Activated CD8-positive, alpha-beta memory T cell treated with anti-CD3 and anti-CD28 coated beads, Interleukin-2, amount 50 U/mL, for 1 hour (primary cell): ENCODE measurements around the gene PAM16.
"Not testable (repeated sequence)": the region's sequence is repeated elsewhere in the genome, so short reads cannot be mapped to it uniquely, and the experiment has no call there.

ENCODE experiments used
- DNase-seq: peaks from one replicate; pipeline ENCODE4 v3.0.0-alpha.2; 2020; ENCODE audit errors: extremely low read depth

PAM16 gene

DNA sequence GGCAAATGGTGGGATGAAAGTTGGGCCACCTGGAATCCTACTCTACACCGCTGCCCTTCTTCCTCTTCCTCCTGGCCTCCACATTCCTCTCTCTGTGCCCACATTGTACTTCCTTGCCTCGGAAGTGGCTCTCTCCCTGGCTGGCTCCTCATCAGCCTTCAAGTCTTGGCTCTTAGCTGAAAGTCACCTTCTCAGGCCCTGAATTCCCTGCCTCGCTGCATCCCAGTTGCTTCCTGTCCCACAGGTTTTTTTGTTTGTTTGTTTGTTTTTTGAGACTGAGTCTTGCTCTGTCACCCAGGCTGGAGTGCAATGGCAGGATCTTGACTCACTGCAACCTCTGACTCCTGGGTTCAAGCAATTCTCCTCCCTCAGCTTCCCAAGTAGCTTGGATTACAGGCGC is 2.6 kb upstream of the PAM16 start:
- DNase-seq, result no peak

DNA sequence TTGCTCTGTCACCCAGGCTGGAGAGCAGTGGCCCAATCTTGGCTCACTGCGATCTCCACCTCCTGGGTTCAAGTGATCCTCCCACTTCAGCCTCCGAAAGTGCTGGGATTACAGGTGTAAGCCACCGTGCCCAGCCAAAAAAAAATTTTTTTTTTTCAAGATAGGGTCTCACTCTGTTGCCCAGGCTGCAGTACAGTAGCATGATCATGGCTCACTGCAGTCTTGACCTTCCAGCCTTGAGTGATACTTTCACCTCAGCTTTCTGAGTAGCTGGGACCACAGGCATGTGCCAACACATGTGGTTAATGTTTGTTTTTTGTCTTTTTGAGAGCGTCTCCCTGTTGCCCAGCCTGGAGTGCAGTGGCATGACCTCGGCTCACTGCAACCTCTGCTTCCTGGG is 1.7 kb upstream of the PAM16 start:
- no peak for DNase-seq

DNA sequence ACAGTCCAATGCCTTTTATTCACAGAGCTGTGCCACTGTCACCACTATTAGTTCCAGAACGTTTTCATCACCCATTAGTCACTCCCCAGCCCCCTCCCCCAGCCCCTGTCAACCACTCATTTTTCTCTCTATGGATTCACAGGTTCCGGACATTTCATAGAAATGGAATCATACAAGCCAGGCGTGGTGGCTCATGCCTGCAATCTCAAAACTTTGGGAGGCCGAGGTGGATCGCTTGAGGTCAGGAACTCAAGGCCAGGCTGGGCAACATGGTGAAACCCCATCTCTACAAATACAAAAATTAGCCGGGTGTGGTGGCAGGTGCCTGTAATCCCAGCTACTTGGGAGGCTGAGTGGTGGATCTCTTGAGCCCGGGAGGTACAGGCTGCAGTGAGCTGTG is 759 bp upstream of the PAM16 start:
- no peak for DNase-seq

DNA sequence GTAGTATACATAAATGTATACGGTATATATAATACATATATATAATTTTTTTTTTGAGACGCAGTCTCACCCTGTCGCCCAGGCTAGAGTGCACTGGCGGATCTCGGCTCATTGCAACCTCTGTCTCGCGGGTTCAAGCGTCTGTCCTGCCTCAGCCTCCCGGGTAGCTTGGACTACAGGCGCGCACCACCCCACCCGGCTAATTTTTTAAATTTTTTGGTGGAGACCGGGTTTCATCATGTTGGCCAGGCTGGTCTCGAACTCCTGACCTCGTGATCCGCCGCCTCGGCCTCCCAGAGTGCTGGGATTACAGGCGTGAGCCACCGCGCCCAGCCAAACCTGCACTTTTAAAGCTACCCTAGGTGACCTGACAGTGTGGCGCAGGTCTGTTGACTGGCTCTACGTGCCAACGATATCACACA is 745 bp downstream of the PAM16 start:
- DNase-seq, result no peak

DNA sequence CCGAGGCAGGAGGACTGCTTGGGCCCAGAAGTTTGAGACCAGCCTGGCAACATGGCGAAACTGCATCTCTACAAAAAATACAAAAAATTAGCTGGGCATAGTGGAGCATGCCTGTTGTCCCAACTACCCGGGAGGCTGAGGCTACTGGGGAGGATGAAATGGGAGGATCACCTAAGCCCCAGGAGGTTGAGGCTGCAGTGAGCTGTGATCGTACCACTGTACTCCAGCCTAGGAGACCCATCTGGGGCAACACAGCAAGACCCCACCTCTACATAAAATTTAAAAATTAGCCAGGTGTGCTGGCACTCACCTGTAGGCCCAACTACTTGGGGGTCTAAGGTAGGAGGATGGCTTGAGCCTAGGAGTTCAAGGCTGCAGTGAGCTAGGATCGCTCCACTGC is 1.8 kb downstream of the PAM16 start:
- DNase-seq, result no peak

DNA sequence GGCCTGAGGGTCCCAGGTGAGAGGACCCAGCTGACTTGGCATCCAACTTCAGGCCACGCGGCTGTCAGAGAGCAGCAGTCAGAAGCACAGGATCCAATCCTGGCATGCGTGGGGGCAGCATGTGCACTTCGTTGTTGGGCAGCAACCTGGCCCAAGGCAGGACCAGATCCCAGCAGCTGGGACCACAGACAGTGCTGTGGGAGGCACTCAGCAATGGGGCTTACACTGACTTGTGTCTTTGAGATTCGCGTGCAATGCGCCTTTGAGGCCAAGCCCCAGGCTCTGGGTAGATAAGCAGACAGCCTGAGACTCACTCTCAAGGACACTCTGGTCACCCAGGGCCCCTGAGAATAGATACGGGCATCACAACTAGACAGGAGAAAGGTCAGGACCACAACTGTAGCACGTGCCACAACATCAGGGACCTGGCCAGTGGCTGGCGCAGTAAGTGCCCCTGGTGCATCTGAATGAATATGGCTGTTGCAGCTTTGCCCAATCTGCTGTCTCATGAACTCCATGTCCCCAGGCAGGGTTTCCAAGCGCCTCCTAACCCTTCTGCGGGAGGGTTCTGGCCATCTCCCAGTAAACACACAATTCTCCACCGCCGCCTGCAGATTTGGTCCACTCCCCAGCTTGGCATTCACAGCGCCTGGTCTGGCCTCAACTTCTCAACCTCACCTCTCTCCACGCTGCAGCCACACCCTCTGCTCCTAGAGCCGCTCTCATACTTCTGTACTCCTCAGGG is 3.2 kb downstream of the PAM16 start:
- DNase-seq, result no peak

DNA sequence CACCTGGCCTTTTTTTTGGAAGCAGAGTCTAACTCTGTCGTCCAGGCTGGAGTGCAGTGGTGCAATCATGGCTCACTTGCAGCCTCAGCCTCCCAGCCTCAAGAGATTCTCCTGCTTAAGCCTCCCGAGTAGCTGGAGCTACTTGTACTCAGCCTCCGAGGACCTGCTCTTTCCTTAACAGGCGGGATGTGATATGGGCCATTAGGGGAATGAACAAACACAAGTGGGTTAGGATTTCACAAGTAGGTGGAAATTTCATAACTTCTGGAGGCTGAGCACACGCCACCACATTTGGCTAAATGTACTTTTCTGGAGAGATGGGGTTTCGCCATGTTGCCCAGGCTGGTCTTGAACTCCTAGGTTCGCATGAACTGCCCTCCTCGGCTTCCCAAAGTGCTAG is 4.1 kb downstream of the PAM16 start:
- DNase-seq, result no peak

DNA sequence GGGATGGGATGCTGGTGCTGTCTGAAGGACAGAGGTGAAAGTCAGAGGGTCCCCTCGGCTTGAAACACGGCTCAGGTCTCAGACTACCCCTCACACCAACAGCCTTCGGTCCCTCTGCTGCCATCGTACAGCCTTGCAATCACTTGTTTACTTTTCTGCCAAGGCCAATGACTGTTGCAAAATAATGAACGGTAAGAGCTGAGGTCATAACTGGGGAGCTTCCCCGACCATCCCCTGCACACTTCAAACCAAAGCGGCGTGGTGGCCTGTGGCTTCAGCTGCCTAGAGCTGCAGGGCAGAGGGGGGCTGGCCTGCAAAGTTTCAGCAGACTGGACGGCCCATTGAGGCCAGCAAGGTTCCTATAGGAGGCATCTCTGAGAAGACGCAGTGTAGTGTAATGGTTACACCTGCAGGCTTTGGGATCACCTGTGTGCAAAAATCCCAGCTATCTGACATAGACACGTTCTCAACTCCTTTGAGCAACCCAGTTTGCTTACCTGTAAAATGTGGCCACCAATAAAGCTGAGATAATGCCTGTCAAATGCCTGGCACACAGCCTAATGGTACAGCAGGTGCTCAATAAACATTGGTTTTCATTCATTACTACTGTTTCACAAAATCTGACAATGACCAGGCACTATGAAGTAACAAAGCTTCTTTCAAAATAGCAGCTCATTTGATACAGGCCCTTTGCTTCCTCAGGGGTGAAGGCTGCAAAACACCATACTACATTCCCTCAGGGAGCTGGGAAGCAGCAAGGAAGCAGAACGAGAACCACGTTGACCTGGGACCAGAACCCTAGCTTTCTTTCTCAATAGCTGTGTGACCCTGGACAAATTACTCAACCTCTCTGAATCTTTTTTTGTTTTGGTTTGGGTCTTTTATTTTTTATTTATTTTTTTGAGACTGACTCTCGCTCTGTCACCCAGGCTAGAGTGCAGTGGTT is 5.0 kb downstream of the PAM16 start:
- no peak for DNase-seq

DNA sequence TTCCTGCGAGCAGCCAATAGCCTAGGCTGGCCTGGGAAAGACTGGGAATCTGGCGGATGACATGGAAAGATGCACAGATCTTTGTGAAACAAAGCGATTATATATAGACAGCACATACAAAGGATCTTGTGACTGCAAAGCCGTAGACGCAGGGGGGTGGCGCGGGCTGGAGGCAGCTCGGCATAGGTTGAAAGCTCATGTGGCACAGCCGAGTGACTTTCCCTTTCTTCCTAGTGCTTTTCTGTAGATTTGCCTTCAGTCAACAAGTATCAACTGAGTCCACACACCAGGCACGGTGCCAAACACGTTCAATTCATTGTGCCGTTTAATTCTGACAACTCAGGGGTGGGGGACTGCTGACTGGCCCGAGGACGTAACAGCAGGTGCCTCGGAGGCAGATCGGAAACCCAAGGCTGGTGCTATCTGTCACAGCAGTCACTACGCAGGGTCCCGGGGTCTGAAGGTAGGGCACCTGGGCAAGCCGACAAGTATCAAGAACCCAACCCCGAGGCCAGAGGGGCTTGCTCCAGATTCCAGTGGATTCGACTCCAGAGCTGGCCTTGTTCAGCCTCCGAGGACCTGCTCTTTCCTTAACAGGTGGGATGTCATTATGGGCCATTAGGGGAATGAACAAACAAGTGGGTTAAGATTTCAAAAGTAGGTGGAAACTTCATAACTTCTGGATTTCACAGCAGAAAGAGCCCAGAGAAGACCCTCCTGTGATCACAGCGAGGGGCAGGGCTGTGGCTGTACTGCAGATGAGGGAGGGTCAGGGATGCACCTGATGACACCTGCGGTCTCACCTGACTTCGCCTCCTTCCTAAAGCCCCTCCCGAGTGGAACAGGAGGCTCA is 5.9 kb downstream of the PAM16 start:
- no peak for DNase-seq

DNA sequence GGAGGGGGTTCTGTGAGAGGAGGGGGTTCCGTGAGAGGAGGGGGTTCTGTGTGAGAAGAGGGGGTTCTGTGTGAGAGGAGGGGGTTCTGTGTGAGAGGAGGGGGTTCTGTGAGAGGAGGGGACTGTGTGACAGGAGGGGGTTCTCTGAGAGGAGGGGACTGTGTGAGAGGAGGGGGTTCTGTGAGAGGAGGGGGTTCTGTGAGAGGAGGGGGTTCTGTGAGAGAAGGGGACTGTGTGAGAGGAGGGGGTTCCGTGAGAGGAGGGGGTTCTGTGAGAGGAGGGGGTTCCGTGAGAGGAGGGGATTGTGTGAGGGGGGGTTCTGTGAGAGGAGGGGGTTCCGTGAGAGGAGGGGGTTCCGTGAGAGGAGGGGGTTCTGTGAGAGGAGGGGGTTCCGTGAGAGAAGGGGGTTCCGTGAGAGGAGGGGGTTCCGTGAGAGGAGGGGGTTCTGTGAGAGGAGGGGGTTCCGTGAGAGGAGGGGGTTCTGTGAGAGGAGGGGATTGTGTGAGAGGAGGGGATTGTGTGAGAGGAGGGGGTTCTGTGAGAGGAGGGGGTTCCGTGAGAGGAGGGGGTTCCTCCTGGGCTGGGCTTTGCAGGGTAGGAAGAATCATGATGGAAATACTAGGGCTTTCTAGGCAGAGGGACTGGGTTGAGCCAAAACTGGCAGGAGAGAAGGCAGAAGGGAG is 6.7 kb downstream of the PAM16 start:
- DNase-seq, result not testable (repeated sequence)

DNA sequence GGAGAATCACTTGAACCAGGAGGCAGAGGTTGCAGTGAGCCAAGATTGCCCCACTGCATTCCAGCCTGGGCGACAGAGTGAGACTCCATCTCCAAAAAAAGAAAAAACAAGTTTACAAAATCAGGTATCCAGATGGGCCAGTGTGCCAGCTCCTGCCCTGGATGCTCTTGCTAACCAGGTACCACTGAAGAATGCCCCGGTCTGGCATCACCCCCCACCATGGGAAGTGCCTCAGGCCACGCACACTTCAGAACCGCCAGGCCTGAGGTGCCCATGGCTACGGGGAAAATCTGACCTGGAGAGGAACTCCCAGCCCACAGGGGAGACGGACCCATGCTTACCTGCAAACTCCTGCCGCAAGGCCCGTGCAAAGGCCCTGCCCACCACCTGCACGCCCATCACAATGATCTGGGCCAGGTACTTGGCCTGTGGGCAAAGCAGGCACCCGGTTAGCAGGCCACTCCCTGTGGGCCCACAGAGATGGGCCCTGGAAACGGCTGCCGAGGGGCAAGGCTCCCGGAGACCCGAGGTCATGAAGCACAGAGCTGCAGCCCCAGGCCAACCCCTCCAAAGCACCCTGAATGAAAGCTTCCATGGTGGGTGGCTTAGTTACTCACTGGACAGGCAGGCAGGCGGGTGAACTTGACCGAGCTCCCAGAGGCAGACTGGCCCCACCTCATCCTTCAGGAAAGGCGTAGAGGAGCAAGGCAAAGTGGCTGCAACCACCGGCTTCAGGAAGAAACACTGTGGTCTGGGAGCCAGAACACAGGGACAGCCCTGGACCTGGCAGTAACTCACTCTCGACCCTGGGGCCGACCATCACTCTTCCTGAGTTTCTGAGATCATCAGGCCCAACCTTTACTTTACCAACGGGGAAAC is 8.0 kb downstream of the PAM16 start:
- no peak for DNase-seq

DNA sequence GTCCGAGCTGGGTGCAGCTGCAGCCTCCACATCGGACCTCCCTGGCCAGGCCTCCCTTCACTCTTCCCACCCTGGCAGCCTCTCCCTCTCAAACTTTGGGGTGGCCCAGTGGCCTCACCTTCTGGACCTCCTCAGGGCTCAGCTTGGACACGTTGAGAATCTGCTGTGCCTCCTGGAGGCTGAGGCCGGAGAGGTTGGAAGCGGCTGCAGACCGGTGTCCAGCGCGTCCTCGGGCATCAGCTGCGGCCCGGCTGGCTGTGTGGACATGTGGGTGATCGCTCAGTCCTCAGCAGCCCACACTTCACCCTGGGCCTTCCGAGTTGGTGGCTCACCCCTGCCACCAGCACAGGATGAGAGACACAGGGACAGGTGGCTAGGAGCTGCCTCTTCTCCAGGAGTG is 9.9 kb downstream of the PAM16 start:
- no peak for DNase-seq

DNA sequence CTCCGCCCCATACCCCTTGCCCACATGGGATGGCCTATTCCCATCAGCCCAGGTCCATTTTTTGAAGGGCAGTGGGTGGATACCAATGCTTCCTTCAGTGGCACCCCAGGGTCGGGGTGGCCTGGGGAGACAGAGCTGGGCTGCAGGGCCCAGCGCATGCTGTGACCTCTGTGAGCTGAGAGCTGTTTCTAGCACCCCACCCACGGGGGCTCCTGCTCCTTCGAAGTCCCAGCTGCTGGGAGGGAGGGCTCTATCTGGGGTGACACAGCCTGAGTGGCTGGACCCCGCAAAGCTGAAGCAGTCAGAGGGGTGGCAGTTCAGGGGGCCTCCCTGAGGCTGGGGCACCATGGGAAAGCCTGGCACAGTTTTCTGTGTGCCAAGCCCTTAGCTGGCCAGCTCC is 10.7 kb downstream of the PAM16 start:
- no peak for DNase-seq

DNA sequence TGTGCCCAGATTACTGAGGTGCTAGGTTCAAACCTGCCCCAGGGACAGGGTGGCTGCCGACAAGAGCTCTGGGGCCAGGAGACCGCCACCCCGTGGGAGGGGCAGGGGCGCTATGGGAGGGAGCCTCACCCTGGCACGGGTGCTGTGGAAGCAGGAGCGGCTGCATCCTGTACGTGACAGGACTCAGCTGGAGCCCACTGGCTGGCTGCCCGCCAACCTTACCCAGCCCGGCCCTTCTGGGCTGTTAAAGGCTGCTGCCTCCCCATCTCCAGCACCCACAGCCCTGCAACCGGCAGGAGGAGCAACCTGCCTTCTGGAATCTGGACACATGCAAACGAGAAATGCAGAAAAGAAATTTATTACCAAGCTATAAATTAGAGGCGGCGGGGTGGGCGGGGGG is 11.2 kb downstream of the PAM16 start:
- no peak for DNase-seq

DNA sequence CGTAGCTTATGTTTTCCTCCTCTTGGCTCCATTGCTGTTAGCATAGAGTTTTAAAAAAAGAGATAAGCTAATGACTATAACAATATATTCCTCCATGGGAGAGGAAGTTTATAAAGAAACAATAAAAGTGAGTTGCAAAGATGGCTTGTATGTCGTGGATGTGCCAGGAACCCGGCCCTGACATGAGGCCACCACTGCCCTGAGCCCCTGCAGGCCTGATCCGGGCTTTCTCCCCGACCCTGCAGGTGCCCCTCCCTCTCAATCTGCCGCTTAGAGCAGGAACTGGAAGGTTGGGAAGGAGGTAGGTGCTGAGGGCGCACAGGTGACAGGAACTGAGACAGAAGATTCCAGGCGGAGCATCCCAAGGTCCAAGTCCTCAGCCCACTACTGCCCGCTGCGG is 11.7 kb downstream of the PAM16 start:
- no peak for DNase-seq

DNA sequence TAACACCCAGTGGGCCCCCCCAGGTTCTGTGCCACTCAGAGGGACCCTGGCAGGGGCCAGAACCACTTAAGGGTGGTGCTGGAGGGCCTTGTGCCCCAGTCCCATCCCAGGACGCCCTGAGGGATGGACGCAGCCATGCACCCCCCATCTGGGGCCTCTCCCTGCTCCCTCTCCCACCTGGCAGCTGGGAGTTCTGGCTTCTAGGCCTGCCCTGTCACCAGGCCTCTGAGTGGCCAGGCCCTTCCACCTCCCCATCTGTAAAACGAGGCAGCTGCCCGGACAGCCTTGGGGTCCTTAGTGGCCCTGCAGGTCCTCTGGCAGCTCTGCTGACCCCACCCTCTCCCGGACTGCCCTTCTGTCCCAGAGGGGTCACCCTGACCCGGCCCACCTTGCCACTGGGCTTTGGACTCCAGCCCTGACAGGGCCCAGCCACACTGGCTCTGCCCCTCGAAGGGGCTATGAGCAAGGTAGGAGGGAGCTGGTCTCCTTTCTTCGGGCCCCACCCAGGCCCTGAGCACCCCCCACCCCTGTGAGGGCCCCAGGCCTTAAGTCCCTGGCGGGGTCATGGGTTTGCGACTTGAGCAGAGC is 12.3 kb downstream of the PAM16 start:
- DNase-seq, result no peak

DNA sequence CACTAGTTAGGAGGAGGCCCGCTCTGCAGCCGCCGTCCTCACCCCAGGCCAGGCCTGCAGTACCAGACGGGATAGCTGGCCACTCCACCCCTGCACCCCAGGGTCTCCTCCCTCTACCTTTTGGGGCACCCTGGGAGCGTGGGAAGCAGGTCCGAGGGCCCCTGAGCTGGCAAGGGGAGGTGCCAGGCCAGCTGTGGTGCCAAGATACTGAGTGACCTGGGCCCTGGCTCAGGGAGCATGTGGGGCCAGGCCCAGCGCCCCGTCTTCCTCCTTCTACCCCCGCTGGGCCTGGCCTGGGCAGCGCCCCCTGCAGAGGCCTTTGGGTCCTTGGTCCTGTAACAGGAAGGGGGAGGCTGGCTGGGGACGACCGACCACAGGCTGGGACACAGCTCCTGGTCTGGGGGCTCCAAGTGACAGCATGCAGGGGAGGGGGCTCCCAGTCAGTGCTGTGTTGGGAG is 13.0 kb downstream of the PAM16 start:
- no peak for DNase-seq

DNA sequence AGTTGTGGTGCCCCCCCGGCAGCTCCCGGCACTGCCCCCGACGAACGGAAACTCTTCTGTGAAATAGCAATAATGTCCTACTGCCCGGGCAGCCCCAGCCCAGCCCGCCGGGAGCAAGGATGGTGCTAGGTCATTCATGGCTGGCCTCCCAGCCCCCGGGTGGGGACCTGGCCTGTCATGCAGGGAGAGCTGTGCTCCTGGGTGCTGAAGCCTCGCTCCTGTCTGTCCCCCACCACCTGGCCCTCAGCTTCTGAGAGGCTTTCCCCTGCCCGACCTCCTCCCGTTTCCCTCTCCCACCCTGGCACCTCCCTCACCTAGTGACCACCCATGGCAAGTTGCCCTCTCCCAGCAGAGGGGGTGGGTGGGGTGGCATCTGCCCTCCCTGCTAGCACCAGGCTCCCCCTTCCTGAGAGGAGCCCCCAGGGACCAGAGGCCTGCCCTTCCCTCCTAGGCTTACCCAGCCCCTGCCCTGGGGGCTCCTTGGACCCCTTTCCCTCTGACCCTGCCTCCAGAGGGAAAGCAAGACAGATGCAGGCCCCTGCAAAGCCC is 13.5 kb downstream of the PAM16 start:
- no peak for DNase-seq

DNA sequence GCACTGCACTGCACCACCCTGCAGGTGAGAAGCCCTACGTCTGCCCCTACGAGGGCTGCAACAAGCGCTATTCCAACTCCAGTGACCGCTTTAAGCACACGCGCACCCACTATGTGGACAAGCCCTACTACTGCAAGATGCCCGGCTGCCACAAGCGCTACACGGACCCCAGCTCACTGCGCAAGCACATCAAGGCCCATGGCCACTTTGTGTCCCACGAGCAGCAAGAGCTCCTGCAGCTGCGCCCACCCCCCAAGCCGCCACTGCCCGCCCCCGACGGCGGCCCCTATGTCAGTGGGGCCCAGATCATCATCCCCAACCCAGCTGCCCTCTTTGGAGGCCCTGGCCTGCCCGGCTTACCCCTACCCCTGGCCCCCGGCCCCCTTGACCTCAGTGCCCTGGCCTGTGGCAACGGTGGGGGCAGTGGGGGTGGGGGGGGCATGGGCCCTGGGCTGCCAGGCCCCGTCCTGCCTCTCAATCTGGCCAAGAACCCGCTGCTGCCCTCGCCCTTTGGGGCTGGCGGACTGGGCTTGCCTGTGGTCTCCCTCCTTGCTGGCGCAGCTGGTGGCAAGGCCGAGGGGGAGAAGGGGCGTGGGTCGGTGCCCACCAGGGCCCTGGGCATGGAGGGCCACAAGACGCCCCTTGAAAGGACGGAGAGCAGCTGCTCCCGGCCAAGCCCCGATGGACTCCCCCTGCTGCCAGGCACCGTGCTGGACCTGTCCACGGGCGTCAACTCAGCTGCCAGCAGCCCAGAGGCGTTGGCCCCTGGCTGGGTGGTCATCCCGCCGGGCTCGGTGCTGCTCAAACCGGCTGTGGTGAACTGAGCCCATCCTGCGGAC is 14.2 kb downstream of the PAM16 start:
- no peak for DNase-seq
